ENCODE results near the gene ADGRF5.

- TF ChIP-seq CTCF (conservative IDR thresholded peaks at IDR 0.05) (no peak), ZFX (IDR thresholded peaks at IDR 0.05) (no peak)
Observed at GRCh38 chr6:46896871-46897270, 24.9 kb downstream of the ADGRF5 start.
